HG03521 (cell line): ENCODE data around the gene NFATC1.

Experiments
- ATAC-seq: cut with Tn5 transposase; IDR thresholded peaks from one replicate; pipeline ENCODE4 v1.9.1; 2021; ENCODE audit warnings: mild to moderate bottlenecking, moderate library complexity; ENCODE audit not compliant: unreplicated experiment

NFATC1 gene

GRCh38 chr18:79436556-79437275, 41.0 kb downstream of the NFATC1 start:
- ATAC-seq, result no peak

DNA sequence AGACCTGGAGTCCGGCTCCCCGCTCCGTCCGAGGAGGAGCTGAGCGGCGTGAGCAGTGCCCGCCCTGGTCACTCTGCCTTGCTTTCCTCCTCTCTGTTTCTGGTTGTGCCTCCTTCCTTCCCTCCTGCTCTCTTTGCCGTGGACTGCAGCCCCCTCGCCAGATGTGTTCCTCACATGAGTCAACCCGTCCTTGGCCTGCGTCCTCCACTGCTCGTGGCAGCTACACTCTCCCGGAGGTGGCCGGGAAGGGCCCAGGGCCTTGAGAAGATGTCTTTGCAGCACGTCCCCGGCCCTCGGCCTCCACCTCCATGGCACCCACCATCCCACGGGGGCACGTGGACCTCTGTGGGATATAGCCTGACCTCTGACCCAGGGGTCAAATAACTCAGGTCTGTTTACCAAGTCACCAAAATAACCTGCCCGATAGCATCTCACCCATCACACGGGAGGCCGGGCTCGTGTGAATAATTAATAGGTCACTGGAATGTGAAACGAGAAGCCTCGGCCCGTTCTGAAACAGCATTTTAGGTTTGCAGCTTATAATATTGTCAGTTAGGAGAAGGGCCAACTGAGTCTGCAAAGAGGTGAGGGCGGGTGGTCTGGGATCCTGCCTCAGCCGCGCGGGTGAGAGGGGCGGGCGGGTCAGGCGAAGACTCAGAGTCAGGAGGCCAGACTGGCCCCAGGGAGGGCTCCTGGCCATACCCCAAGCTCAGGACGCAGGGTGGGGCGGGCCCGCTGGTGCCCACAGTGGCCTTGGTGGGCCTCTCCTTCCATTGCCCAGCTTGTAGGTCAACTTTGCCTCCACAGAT, 42.6 kb downstream of the NFATC1 start:
- no peak for ATAC-seq

- no peak for ATAC-seq
Measured at GRCh38 chr18:79438898-79439627, 43.3 kb downstream of the NFATC1 start.

- no peak for ATAC-seq
Measured at GRCh38 chr18:79439628-79440023, 43.9 kb downstream of the NFATC1 start.

GRCh38 chr18:79440316-79441110, 44.8 kb downstream of the NFATC1 start:
- ATAC-seq, result no peak

DNA sequence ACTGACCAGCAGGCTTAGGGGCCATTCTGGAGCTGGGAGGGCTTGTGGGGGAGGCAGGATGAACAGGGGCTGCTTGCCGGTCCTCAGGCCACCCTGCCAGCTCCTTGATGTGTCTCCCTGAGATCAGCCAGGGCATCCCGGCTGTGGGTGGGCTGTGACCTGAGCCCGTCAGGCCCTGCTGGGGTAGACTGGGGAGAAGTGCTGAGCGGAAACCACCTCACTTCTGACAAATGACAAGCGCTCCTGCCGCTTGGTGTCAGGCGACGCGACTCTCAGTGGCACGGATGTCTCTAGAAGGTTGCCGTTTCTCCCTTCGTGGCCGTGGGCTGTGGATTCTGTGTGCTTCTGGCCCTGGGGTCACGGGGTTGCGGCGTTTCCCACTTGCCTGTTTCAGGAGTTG, 45.7 kb downstream of the NFATC1 start:
- no peak for ATAC-seq

DNA sequence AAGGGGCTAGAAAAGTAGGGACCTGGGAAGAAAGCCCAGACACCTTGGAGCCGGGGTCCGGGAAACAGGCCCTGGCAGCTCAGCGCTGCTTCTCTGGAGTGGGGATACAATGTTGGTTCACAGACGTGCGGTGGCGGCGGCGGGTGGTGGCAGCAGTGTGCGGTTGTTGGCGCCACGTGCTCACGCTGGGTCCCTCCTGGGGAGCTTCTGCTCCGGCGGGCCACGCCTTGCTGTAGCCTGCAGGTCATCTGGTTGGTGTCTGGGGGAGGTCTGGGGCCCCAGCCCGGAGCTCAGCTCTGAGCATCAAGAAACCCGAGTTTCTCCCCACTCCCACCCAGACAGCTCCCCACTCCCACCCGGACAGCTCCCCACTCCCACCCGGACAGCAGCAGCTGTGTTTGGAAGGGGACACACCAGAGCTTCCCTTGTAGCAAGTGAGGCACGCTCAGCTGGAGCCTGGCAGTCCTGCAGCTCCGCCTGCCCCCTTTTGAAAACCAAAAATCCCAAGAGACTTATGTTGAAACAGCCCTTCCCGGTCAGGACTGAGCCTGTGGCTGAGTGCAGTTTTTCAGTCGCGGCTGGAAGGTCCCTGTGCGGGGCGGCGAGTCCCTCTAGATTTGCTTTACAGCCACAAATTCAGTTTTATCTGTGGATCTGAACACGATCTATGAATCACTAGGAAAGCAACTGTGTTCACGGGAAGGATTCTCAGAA, 46.9 kb downstream of the NFATC1 start:
- ATAC-seq, result no peak

GRCh38 chr18:79445221-79445620, 49.5 kb downstream of the NFATC1 start:
- ATAC-seq, result no peak

DNA sequence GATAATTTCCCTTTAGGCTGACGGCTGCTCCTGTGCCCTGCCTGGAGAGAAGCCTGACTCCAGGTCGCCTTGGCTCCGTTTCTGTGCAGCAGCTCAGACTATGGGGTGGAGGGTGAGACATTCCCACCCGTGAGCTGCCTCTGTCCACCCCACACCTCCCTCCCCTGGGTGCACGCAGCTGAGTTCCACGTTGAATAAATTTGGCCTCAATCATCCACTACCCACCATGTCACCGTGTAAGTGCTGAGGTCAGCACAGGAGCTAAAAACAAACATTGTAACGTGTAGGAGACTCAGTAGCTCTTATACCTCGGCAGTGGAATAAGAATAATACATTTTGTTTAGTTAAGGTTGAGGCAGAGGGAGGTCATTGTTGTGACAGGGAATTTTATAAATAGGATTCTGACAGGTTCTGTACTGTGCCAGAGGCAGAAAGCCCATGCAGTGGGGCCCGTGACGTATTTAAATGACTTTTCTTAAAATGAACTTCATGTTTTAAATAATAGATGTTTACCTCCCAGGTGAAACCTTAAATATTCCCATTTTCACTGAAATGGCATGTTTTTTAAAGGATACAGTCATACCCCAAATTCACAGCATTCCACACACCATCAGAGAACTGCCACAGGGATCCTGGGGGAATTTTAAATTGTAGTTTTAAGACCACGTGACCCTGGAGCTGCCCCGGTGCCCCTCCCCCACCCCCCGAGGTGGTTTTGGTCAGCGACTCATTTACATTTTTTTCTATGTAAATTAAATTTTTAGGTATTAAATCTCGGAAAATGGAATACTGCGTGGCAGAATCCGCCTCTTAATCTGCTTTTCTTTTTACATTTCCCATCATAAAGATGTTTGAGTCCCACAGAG, 50.2 kb downstream of the NFATC1 start:
- no peak for ATAC-seq

DNA sequence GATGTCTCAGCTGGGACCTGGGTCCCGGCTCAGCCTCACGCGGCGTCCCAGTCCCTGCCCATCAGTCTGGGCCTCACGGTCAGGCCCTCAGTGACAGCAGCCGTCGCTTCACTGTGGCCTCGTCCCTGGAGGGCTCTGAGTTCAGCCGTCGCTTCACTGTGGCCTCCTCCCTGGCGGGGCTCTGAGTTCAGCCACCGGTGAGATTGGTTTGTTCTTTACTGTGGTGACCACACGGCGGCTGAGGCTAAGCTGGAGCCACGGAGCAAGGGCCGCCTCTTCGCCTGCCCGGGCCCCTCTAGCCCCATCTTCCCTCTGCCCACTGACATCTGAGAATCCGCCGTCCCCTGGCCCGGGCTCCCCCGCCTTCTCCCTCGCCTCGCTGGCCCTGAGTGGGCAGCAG, 51.2 kb downstream of the NFATC1 start:
- ATAC-seq, result no peak

GRCh38 chr18:79447703-79448367, 52.1 kb downstream of the NFATC1 start:
- ATAC-seq, result no peak

DNA sequence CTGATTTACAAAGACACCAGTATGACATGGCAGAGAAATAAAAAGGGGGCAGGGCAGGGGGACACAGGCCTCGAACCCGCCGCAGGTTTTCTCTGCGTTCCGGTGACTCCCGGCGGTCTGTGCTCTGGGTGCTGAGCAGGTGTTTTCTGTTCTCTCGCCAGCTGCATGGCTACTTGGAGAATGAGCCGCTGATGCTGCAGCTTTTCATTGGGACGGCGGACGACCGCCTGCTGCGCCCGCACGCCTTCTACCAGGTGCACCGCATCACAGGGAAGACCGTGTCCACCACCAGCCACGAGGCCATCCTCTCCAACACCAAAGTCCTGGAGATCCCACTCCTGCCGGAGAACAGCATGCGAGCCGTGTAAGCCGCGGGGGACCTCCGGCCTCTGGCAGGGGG, 52.9 kb downstream of the NFATC1 start:
- no peak for ATAC-seq

- ATAC-seq, result no peak
Measured at GRCh38 chr18:79449551-79450288, 54.0 kb downstream of the NFATC1 start.

GRCh38 chr18:79450289-79451080, 54.8 kb downstream of the NFATC1 start:
- no peak for ATAC-seq

DNA sequence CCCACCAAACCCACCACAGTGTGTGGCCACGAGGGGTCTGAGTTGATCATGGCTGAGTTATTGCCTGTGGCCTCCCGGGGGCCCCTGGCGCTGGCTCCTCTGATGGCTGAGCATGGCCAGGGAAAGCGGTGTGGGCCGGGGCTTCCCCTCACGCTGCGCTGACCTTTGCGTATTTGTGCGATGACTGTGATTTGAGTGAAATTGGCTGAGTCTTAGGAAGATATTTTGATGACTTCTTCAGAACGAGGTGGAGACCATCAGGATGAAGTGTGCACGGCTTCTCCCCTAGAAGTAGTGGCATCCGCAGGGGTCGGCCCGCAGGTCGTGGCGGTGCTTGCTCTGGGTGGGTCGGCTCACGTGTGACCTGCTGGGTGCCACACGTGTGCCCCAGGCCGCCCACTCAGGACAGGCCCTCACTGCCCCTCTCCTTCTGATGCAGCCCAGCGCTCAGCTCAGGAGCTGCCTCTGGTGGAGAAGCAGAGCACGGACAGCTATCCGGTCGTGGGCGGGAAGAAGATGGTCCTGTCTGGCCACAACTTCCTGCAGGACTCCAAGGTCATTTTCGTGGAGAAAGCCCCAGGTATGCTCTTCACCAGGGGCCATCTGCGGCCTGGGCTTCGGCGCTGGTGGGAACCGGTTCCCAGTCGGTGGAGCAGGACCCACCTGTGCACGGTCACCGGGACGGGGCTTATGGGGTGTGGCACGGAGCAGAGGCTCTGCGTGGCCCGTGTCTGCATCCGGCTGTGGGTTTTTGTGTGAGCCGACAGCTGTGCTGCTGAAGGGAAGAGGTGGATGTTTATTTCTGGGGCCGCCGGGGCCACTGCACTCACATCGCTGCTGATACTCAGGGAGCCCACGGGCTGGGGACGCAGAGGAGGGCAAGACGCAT, 55.8 kb downstream of the NFATC1 start:
- ATAC-seq, result no peak
